A549 treated with AZD9567 at 1 μM for 4 hours (cell line): Measurements from ENCODE around the gene SCNM1. TPM values are rescaled to one million over a fixed set of nuclear protein-coding genes. Genes with fewer than 3 reads are reported as not detected.

Experiments
- total RNA-seq: library from RNA; stranded (reverse); fragments of 200-300 nt; extraction: Qiagen RNA extraction; gene quantifications from 5 replicates; pipeline ENCODE4 v1.2.3, GENCODE V29; 2022; ENCODE audit not compliant: insufficient read depth

The SCNM1 gene
- 47.1 to 48.4 TPM (median 47.7 TPM) in 5 replicates for total RNA-seq

DNA sequence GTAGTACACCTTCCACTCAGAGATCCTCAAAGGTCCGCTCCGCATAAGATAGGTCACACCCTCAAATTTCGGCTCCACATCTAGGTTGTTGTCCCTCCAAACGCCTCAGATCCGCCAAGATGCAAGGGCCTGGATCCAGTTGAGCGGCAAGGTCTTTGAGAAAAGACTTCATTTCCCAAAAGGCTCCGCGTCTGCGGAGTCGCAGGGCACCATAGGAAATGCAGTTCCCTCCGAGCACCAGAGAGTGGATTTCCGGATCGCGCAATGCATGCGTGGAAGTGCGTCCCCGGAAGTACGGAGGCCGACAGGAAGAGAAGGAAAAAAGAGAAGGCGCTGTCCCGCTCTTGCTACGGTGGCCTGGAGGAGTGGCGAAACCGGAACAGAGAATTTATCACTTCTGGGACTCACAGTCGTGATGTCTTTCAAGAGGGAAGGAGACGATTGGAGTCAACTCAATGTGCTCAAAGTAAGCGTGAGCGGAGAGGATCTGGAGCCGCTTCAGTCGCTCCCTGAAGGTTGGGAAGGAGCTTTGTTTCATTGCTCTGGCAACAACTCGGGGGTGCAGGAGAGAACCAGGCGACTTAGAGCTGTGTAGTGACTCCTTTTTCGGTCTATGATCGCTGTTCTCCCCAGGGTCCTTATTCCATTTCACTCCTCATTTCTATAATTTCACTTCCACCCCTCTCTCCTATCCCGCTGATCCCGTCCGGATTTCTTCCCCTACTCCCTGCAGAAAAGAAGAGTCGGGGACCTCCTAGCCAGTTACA is at the start of gene SCNM1, which contains the start of gene LYSMD1:
TSS of gene SCNM1 (plus strand) at position 407 of the 767 bp plus-strand sequence. CDS start at position 416, 9 bp downstream.
TSS of gene LYSMD1 (minus strand) at position 165 of the 767 bp plus-strand sequence. CDS start 644 bp downstream, outside the sequence.

GRCh38 chr1:151146412-151147131 is 19.4 kb upstream of the SCNM1 start, which contains the start of gene SEMA6C:
Gene SEMA6C (minus strand): TSS chr1:151146631. CDS start chr1:151142621, 4,010 bp downstream.

GRCh38 chr1:151156515-151156819 is 9.5 kb upstream of the SCNM1 start, which contains the start of gene TNFAIP8L2:
Gene TNFAIP8L2 (plus strand): TSS chr1:151156649. CDS start chr1:151158698, 2,049 bp downstream.

GRCh38 chr1:151175863-151176262 is 9.9 kb downstream of the SCNM1 start, which contains the start of gene TMOD4:
Gene TMOD4 (minus strand): TSS chr1:151175981. CDS start chr1:151174875, 1,106 bp downstream.

GRCh38 chr1:151189637-151190445 is 23.9 kb downstream of the SCNM1 start, which contains the start of gene VPS72:
Gene VPS72 (minus strand): TSS chr1:151190197. CDS start chr1:151190121, 76 bp downstream.

GRCh38 chr1:151198254-151199127 is 32.5 kb downstream of the SCNM1 start, which contains the start of gene PIP5K1A:
Gene PIP5K1A (plus strand): TSS chr1:151198552. CDS start chr1:151198997, 445 bp downstream.

Other genes with a start within 250 kb of the SCNM1 start
- gene SETDB1, start 239.8 kb upstream of the SCNM1 start, total RNA-seq: 12.7 to 23.5 TPM (median 20.2 TPM) in 5 replicates
- gene CERS2, start 191.3 kb upstream of the SCNM1 start, total RNA-seq: 226 to 237 TPM (median 232 TPM) in 5 replicates
- gene ANXA9, start 183.9 kb upstream of the SCNM1 start, total RNA-seq: 0.77 to 1.2 TPM (median 0.81 TPM) in 4 of 5 replicates, not detected in the other
- 2.3 to 3.6 TPM (median 2.9 TPM) in 5 replicates for gene MINDY1, start 159.2 kb upstream of the SCNM1 start, total RNA-seq
- 11.1 to 15.2 TPM (median 14.6 TPM) in 5 replicates for gene PRUNE1, start 157.7 kb upstream of the SCNM1 start, total RNA-seq
- gene BNIPL, start 129.6 kb upstream of the SCNM1 start, total RNA-seq: 0.03 to 0.28 TPM (median 0.12 TPM) in 4 of 5 replicates, not detected in the other
- gene C1orf56, start 118.4 kb upstream of the SCNM1 start, total RNA-seq: 4.1 to 8.4 TPM (median 6.6 TPM) in 5 replicates
- gene CDC42SE1, start 106.5 kb upstream of the SCNM1 start, total RNA-seq: 72.3 to 96.4 TPM (median 74.4 TPM) in 5 replicates
- 10.9 to 14.5 TPM (median 13.4 TPM) in 5 replicates for gene MLLT11, start 105.7 kb upstream of the SCNM1 start, total RNA-seq
- 2.9 to 3.5 TPM (median 3.1 TPM) in 5 replicates for gene GABPB2, start 95.4 kb upstream of the SCNM1 start, total RNA-seq
- gene SEMA6C, start 19.5 kb upstream of the SCNM1 start, total RNA-seq: 1.7 to 2.2 TPM (median 1.9 TPM) in 4 of 5 replicates, not detected in the other
- not detected in 5 replicates for gene TNFAIP8L2, start 9.5 kb upstream of the SCNM1 start, total RNA-seq
- gene LYSMD1, start 242 bp upstream of the SCNM1 start, total RNA-seq: 5.0 to 8.2 TPM (median 5.4 TPM) in 5 replicates
- 0.21 to 0.34 TPM (median 0.23 TPM) in 4 of 5 replicates, not detected in the other for gene TMOD4, start 9.8 kb downstream of the SCNM1 start, total RNA-seq
- 41.8 to 48.0 TPM (median 42.8 TPM) in 5 replicates for gene VPS72, start 24.1 kb downstream of the SCNM1 start, total RNA-seq
- 45.2 to 70.0 TPM (median 47.0 TPM) in 5 replicates for gene PIP5K1A, start 32.4 kb downstream of the SCNM1 start, total RNA-seq
- 184 to 202 TPM (median 199 TPM) in 5 replicates for gene PSMD4, start 88.6 kb downstream of the SCNM1 start, total RNA-seq
- gene ZNF687, start 116.2 kb downstream of the SCNM1 start, total RNA-seq: 13.5 to 17.1 TPM (median 14.8 TPM) in 5 replicates
- 20.5 to 25.9 TPM (median 24.3 TPM) in 5 replicates for gene PI4KB, start 161.3 kb downstream of the SCNM1 start, total RNA-seq
- gene RFX5, start 181.1 kb downstream of the SCNM1 start, total RNA-seq: 18.9 to 22.7 TPM (median 20.7 TPM) in 5 replicates
- gene SELENBP1, start 206.6 kb downstream of the SCNM1 start, total RNA-seq: 6.0 to 7.1 TPM (median 6.9 TPM) in 5 replicates
- 354 to 439 TPM (median 422 TPM) in 5 replicates for gene PSMB4, start 233.4 kb downstream of the SCNM1 start, total RNA-seq